CD14-positive monocyte (primary cell): ENCODE results near the gene CEACAM7. TPM values are rescaled to one million over a fixed set of nuclear protein-coding genes. Genes with fewer than 3 reads are reported as not detected.

Experiments used
- DNase-seq, 3 donors: peaks; one replicate each; pipeline ENCODE4 v3.0.0-alpha.2; 2011 to 2022
- H2AFZ ChIP-seq: 2 replicates; pipeline ENCODE4 v1.6.0; 2012; ENCODE audit warnings: mild to moderate bottlenecking, low read depth, low read length, inconsistent platforms; ENCODE audit not compliant: insufficient read depth, poor library complexity, severe bottlenecking
- H3K27ac ChIP-seq, 2 donors: 1 replicate in 1 of 2; 2 replicates in 1 of 2; pipeline ENCODE4 v1.5.1; 2012 to 2013; ENCODE audit warnings: low read length in 2 of 2, control low read depth in 1 of 2, inconsistent platforms in 1 of 2, low read depth in 1 of 2, mild to moderate bottlenecking in 1 of 2
- H3K27me3 ChIP-seq, 2 donors: one replicate each; pipeline versions ENCODE4 v1.6.0 to v1.6.1; 2011 to 2013; ENCODE audit warnings: low read length in 2 of 2; ENCODE audit not compliant: control insufficient read depth in 2 of 2, insufficient read depth in 2 of 2
- H3K36me3 ChIP-seq, 2 donors: replicated peaks in 1 of 2; 1 replicate in 1 of 2; 2 replicates in 1 of 2; pipeline versions ENCODE4 v1.5.1 to v1.6.1; 2012 to 2013; ENCODE audit warnings: low read length in 2 of 2, control low read depth in 1 of 2, inconsistent platforms in 1 of 2, mild to moderate bottlenecking in 1 of 2; ENCODE audit not compliant: insufficient read depth in 2 of 2, control insufficient read depth in 1 of 2
- H3K4me1 ChIP-seq, 2 donors: 1 replicate in 1 of 2; 2 replicates in 1 of 2; pipeline versions ENCODE4 v1.5.1 to v1.6.1; 2012 to 2013; ENCODE audit warnings: low read length in 2 of 2, control low read depth in 1 of 2, inconsistent platforms in 1 of 2, mild to moderate bottlenecking in 1 of 2, moderate library complexity in 1 of 2; ENCODE audit not compliant: insufficient read depth in 2 of 2, control insufficient read depth in 1 of 2
- H3K4me2 ChIP-seq: replicated peaks from 2 replicates; pipeline ENCODE3; 2012; ENCODE audit warnings: low read length, moderate library complexity, mild to moderate bottlenecking; ENCODE audit not compliant: poor library complexity, severe bottlenecking; ENCODE audit errors: extremely low read depth
- H3K4me3 ChIP-seq, 3 experiments: fragments of 200-600 bp in 1 of 3; sonication (generic) in 1 of 3; replicated peaks in 1 of 3; 1 replicate in 2 of 3; 2 replicates in 1 of 3; pipeline ENCODE4 v1.5.1; 2011 to 2013; ENCODE audit warnings: low read length in 3 of 3, mild to moderate bottlenecking in 3 of 3, control low read depth in 2 of 3, low read depth in 2 of 3, inconsistent platforms in 1 of 3, moderate library complexity in 1 of 3
- H3K79me2 ChIP-seq: 2 replicates; pipeline ENCODE4 v1.6.0; 2012; ENCODE audit warnings: mild to moderate bottlenecking, control low read depth, inconsistent platforms, low read length, moderate library complexity; ENCODE audit not compliant: insufficient read depth
- H3K9ac ChIP-seq: 2 replicates; pipeline ENCODE4 v1.6.0; 2017; ENCODE audit warnings: low read length, mild to moderate bottlenecking; ENCODE audit not compliant: insufficient read depth, poor library complexity, severe bottlenecking
- H3K9me3 ChIP-seq, 2 donors: replicated peaks in 1 of 2; 1 replicate in 1 of 2; 2 replicates in 1 of 2; pipeline versions ENCODE4 v1.5.1 to v1.6.1; 2012 to 2013; ENCODE audit warnings: low read length in 2 of 2, control low read depth in 1 of 2; ENCODE audit not compliant: control insufficient read depth in 1 of 2, insufficient read depth in 1 of 2
- H4K20me1 ChIP-seq: 2 replicates; pipeline ENCODE4 v1.6.0; 2012; ENCODE audit warnings: mild to moderate bottlenecking, low read length, control low read depth, moderate library complexity; ENCODE audit not compliant: insufficient read depth
- H3K27ac Mint-ChIP-seq, 7 donors: one replicate each; pipeline ENCODE4 v1.8.0; 2020; ENCODE audit warnings: mild to moderate bottlenecking in 7 of 7, mixed read lengths in 7 of 7, moderate library complexity in 6 of 7, inconsistent platforms in 2 of 7
- H3K27me3 Mint-ChIP-seq, 3 donors: one replicate each; pipeline ENCODE4 v1.8.0; 2021 to 2022; ENCODE audit warnings: low read depth in 3 of 3, mild to moderate bottlenecking in 3 of 3, mixed read lengths in 3 of 3, moderate library complexity in 3 of 3, inconsistent platforms in 1 of 3
- H3K36me3 Mint-ChIP-seq, 2 donors: one replicate each; pipeline ENCODE4 v1.8.0; 2020; ENCODE audit warnings: mixed read lengths in 2 of 2, inconsistent platforms in 1 of 2, mild to moderate bottlenecking in 1 of 2
- H3K4me1 Mint-ChIP-seq: one replicate; pipeline ENCODE4 v1.8.0; 2020; ENCODE audit warnings: mild to moderate bottlenecking, mixed read lengths
- H3K4me3 Mint-ChIP-seq, 2 donors: one replicate each; pipeline ENCODE4 v1.8.0; 2020; ENCODE audit warnings: mild to moderate bottlenecking in 2 of 2, mixed read lengths in 2 of 2, moderate library complexity in 1 of 2
- H3K9me3 Mint-ChIP-seq, 7 donors: one replicate each; pipeline ENCODE4 v1.8.0; 2020 to 2022; ENCODE audit warnings: mixed read lengths in 7 of 7, mild to moderate bottlenecking in 6 of 7, moderate library complexity in 6 of 7, inconsistent platforms in 2 of 7
- WGBS: methylation state at CpG from one replicate; pipeline ENCODE4 v1.1.5; 2013; ENCODE audit warnings: missing lambda C conversion rate; ENCODE audit not compliant: insufficient coverage; 5-methylcytosine and 5-hydroxymethylcytosine counted together
- intact Hi-C, 2 donors: fragments of 100-400 bp; cut with micrococcal nuclease; formaldehyde crosslinking; loops; one replicate each; pipeline versions ENCODE4 v1.15.0 to v1.15.1; 2023
- polyA plus RNA-seq, 3 donors: library from polyadenylated mRNA; depleted of rRNA in 1 of 3; unstranded in 2 of 3; stranded (reverse) in 1 of 3; fragments of 300-500 nt in 2 of 3; fragments of >200 nt in 1 of 3; fragmentation: Illumina TruSeq in 2 of 3; gene quantifications; 1 replicate in 2 of 3; 2 replicates in 1 of 3; pipeline ENCODE4 v1.2.3, GENCODE V29; 2012 to 2021
- TF ChIP-seq, protein P1 (sequence below): fragments of 200-600 bp; IDR thresholded peaks from one replicate; pipeline ENCODE4 v1.8.0; 2022; ENCODE audit warnings: antibody characterized with exemption, mild to moderate bottlenecking

CEACAM7 gene
- polyA plus RNA-seq, 3 donors, result not detected

DNA sequence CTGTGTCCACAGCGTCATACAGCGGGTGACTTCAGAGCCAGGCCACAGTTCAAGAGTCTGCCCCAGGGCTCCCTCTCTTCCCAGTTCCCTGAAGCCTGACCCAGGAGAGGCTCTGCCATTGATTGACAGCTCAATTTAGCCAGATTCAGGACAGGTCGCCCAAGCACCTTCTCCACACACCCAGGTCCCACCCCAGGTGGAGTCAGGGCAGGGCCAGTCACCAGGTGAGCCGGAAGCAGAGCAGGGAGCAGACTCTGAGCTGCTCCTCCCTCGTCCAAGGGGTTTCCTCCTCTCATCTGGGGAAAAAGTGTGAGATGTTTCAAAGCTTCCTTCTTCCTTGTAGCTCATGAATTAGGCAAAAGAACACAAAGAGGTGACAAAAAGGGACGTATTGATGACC, 5.6 kb downstream of the CEACAM7 start:
- peaks cover 10 to 54% (median 19%) of the 10 kb centered on the region in 3 donors for H3K27me3 Mint-ChIP-seq
- no peak for DNase-seq
- TF ChIP-seq, protein P1, sequence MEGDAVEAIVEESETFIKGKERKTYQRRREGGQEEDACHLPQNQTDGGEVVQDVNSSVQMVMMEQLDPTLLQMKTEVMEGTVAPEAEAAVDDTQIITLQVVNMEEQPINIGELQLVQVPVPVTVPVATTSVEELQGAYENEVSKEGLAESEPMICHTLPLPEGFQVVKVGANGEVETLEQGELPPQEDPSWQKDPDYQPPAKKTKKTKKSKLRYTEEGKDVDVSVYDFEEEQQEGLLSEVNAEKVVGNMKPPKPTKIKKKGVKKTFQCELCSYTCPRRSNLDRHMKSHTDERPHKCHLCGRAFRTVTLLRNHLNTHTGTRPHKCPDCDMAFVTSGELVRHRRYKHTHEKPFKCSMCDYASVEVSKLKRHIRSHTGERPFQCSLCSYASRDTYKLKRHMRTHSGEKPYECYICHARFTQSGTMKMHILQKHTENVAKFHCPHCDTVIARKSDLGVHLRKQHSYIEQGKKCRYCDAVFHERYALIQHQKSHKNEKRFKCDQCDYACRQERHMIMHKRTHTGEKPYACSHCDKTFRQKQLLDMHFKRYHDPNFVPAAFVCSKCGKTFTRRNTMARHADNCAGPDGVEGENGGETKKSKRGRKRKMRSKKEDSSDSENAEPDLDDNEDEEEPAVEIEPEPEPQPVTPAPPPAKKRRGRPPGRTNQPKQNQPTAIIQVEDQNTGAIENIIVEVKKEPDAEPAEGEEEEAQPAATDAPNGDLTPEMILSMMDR, result no peak
- 57% methylated on average over 2 of the region's 6 CpGs for WGBS
- no peaks in the 10 kb centered on the region for H3K4me1 Mint-ChIP-seq
- H3K9me3 Mint-ChIP-seq, result no peaks in the 10 kb centered on the region
- H3K36me3 Mint-ChIP-seq, result no peaks in the 10 kb centered on the region
- no peaks in the 10 kb centered on the region for H3K36me3 ChIP-seq
- intact Hi-C loops, result no loop called here
- no peaks in the 10 kb centered on the region for H4K20me1 ChIP-seq
- no peaks in the 10 kb centered on the region for H3K4me1 ChIP-seq
- H3K4me3 Mint-ChIP-seq, result peak overlapping the region in 1 of 2 donors; percentile 17
- H3K9me3 ChIP-seq, result no peaks in the 10 kb centered on the region
- H3K27ac Mint-ChIP-seq, result no peak overlapping the region
- H3K4me2 ChIP-seq, result no peak overlapping the region
- H2AFZ ChIP-seq, result no peak overlapping the region
- no peak overlapping the region for H3K4me3 ChIP-seq
- H3K27ac ChIP-seq, result no peak overlapping the region
- no peak overlapping the region for H3K9ac ChIP-seq
- H3K27me3 ChIP-seq, result peaks cover 0 to 16% of the 10 kb centered on the region in 2 donors
- H3K79me2 ChIP-seq, result no peaks in the 10 kb centered on the region

DNA sequence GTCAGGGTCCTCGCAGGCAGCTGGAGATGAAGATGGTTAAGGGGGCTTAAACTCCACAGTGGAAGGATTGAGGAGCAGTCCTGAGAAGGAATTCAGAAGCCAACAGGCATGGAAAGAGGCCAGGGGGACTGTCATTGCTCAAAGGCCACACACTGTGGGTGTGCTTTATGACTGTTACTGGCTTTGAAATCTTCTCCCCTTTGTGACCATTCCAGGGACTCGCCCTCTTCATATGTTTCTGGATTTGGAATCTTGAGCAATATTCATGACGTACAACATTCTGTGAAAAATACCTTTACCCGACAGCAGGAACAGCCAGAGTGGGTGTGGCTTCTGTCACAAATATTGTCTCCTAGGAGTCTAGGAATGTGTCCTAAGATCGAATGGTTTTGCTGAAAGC, 16.6 kb downstream of the CEACAM7 start:
- H2AFZ ChIP-seq, result no peak overlapping the region
- Mint-ChIP-seq H3K4me3 (peak overlapping the region in 1 of 2 donors; percentile 9), H3K27me3 (peaks cover 12 to 51% (median 15%) of the 10 kb centered on the region in 3 donors), H3K9me3 (peaks cover 0 to 12% (median 7%) of the 10 kb centered on the region in 7 donors), H3K36me3 (no peaks in the 10 kb centered on the region), H3K4me1 (no peaks in the 10 kb centered on the region), H3K27ac (no peak overlapping the region)
- intact Hi-C loops, result no loop called here
- H3K27me3 ChIP-seq, result peaks cover 28 to 44% of the 10 kb centered on the region in 2 donors
- DNase-seq, result no peak
- WGBS, result 69% methylated on average over 2 of the region's 5 CpGs
- no peak overlapping the region for H3K4me3 ChIP-seq
- H4K20me1 ChIP-seq, result no peaks in the 10 kb centered on the region
- no peaks in the 10 kb centered on the region for H3K36me3 ChIP-seq
- H3K9me3 ChIP-seq, result peaks cover 0 to 11% of the 10 kb centered on the region in 2 donors
- no peak overlapping the region for H3K9ac ChIP-seq
- no peak overlapping the region for H3K27ac ChIP-seq
- H3K79me2 ChIP-seq, result no peaks in the 10 kb centered on the region
- no peak overlapping the region for H3K4me2 ChIP-seq
- no peaks in the 10 kb centered on the region for H3K4me1 ChIP-seq
- TF ChIP-seq, protein P1, result no peak
